Measurements from ENCODE around the gene MUCL3.
A peak's percentile ranks its signal among the peaks of the same experiment; 100 is the strongest.
"Not testable (repeated sequence)": the region's sequence is repeated elsewhere in the genome, so short reads cannot be mapped to it uniquely, and the experiment has no call there.

The MUCL3 gene

DNA sequence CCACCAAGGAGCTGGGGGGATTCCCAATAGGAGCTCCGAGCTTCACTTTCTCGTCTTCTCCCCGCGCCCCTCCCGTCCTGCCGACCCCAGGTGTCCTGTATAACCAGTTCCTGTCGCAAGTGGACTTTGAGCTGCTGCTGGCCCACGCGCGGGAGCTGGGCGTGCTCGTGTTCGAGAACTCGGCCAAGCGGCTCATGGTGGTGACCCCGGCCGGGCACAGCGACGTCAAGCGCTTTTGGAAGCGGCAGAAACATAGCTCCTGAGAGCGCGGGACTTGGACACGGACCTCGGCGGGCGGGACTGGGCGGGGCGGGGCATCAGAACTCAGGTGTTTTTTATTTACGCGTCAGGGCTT is 27.1 kb upstream of the MUCL3 start:
- DNase-seq (ENCODE audit: low read depth in 2 of 2) = no peak

DNA sequence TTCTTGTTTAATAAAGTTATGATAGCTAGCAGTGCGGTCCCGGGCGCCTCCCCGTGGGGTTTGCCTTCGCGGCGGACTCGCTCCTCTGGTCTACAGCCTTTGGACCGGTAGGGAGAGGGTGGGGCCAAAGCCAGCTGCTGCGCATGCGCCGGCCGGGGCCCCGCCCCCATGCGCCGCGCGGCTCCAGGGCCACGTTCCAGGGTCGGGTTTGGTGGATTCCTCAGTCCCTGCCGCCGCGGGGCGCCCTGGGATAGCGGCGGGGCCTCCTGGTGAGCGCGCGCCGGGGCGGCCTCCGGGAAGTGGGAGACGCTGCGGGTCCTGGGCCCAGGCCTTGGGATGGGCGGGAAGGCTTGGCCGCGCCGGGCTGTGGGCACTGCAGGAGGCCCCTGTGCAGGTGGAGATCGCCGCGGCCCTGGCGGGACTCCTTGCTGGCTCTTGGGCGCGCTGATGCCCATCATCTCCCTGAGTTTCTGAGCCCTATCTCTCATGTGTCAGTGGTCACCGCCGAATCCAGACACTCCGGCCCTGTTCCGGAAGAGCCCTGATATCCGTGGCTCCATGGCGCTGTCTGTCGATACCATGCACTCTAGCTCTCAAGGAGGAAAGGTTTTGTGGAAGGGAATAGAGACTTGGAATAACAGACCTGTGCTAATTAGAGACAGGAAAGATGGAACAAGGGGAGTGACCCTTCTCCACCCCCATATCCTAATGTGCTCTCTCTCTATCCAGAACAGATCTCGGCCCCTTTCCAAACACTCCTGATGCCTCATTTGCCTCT is 26.5 kb upstream of the MUCL3 start, which contains the start of gene VARS2:
TSS of gene VARS2 (plus strand) at position 163 of the 778 bp plus-strand sequence. CDS start at position 762, 599 bp downstream.
- DNase-seq (ENCODE audit: low read depth in 2 of 2) = peak; percentile 75 to 76

DNA sequence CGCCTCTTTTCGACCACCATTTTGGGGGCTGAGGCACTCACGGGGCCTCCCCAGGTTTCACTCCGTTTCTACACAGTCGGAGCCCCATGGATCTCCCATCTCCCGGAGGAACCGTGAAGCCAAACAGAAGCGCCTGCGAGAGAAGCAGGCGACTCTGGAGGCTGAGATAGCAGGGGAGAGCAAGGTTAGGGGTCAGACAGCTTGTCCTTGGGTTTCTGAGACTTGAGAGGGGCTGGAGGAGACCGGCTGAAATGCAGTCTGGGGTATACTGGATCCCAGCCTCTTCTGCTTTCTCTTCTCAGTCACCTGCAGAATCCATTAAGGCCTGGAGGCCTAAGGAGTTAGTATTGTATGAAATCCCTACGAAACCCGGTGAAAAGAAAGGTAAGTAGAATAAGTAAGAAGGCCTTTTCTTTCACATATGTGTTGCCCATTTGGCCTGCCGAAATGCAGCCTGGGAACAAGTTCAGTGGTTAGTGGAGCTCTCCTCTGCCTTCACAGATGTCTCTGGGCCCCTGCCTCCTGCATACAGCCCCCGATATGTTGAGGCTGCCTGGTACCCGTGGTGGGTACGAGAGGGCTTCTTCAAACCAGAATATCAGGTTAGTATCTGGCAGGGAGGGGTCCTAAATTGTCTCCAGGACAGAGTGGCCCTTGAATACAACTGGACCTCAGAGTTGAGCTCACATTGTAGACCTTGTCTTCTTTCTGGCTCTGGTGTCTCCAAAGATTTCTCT is 25.8 kb upstream of the MUCL3 start:
- DNase-seq (ENCODE audit: low read depth in 2 of 2) = no peak

DNA sequence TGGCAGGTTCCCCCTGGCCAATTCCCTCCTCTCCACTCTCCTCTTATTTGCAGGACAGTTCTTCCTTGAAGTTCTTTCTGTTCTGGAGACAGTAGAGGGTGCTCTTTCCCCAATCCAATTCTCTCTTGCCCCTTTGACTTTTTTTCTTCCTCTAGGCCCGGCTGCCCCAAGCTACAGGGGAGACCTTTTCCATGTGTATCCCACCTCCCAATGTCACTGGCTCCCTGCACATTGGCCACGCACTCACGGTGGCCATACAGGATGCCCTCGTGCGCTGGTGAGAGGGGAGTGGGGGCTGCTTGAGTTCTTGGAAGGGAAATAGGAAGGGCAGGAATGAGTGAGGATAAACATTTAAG is 25.2 kb upstream of the MUCL3 start:
- DNase-seq (ENCODE audit: low read depth in 2 of 2) = no peak

DNA sequence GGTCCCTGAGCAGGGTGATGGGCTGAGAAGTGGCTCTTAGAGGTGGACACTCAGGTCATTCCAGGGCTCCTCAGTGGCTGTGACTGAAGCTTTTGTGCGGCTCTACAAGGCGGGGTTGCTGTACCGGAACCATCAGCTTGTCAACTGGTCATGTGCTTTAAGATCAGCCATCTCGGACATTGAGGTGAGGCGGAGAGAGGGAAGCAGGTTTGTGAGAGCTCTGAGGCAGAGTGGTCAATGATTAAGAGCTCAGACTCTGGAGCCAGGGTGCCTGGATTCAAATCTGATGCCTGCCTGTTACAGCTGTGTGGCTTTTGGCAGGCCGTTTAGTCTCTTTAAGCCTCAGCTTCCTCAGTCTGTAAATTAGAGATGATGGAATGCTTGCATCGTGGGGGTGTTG is 23.7 kb upstream of the MUCL3 start:
- no peak for DNase-seq (ENCODE audit: low read depth in 2 of 2)

DNA sequence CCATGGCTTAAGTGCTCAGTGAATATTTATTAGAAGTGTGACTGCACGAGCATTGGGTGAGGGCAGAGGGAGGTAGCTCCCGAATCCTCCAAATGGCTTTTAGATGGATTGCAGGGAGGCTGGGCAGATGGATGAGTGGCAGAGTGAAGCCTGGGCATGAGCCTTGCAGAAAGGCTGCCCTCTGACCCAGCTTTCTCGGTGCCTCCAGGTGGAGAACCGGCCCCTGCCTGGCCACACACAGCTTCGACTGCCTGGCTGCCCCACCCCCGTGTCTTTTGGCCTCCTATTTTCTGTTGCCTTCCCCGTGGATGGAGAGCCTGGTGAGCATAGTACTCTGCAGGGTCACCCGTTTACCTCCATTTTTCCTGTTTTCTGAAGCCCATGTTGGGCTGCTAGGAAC is 23.3 kb upstream of the MUCL3 start:
- no peak for DNase-seq (ENCODE audit: low read depth in 2 of 2)

DNA sequence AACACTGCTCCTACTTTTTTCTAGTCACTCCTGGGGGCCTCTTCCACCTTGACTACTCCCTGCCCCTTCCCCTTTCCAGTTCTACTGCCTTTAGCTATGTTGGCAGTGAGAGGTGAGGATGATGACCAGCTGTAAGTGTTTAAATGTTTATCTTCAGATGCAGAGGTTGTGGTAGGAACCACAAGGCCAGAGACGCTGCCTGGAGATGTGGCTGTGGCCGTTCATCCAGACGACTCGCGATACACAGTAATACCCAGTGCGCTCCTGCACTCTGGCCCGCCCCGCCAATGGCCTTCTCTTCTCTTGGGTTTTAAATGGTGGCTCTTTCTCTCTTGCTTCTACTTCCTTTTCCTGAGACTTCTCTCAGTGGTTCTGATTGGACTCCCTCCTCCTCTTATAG is 22.1 kb upstream of the MUCL3 start:
- no peak for DNase-seq (ENCODE audit: low read depth in 2 of 2)

DNA sequence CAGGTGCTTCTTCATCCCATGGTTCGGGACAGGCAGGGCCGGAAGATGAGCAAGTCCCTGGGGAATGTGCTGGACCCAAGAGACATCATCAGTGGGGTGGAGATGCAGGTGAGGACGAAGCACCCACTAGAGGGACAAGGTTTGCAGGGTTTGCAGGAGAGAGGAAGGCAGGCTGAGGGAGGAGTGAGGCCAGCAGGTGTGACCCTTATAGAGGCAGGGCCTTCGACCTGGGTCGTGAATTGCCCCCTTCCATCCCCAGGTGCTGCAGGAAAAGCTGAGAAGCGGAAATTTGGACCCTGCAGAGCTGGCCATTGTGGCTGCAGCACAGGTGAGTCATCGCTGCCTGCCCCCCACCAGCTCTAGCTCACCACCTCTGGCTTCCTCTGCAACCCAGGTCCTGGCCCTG is 18.3 kb upstream of the MUCL3 start:
- DNase-seq (ENCODE audit: low read depth in 2 of 2) = no peak

DNA sequence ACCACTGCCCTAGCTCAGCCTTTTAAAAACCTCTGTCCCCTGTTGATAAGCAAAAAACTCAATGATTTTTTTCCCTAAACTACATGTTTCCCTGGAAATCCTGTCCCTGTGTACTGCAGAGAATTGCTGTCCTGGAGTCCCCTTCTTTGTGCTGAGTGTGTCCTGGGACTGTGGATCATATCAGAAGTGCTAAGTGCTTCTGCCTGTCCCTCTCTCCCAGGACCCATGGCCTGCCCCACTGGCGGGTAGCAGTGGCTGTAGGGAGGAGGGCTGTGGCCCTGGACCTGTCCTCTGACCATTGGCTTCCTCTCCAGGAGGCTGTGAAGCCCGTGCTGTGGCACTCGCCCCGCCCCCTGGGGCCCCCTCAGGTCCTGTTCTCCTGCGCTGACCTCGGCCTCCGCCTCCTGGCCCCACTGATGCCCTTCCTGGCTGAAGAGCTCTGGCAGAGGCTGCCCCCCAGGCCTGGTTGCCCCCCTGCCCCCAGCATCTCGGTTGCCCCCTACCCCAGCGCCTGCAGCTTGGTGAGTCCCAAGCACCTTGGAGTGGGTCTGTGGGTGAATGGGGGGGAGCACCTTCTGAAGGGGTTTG is 16.6 kb upstream of the MUCL3 start:
- not testable (repeated sequence) for DNase-seq (ENCODE audit: low read depth in 2 of 2)

DNA sequence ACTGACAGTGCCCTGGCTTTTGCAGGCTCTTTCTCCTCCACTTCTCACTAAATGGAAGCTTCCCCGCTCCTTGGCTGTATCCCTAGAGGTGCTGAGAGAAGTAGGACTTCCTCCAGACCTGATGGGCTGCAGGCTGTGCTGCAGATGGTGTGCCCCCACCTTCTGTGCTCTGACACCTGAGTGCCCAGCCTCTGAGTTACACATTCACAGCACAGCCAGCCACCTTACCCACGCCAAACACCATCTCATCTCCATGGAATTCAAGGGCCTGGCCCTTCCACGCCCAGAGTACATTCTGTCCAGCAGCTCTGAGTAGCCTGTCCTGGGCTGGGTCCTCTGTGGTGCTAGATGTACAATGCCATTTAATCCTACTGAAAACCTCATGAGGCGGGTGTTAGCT is 14.1 kb upstream of the MUCL3 start:
- DNase-seq (ENCODE audit: low read depth in 2 of 2) = no peak

DNA sequence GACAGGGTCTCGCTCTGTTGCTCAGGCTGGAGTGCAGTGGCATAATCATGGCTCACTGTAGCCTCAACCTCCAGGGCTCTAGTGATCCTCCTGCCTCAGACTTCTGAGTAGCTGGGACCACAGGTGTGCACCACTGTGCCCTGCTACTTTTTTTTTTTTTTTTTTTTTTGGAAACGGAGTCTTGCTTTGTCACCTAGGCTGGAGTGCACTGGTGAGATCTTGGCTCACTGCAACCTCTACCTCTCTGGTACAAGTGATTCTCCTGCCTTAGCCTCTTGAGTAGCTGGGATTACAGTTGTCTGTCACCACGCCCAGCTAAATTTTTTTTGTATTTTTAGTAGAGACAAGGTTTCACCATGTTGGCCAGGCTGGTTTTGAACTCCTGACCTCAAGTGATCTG is 13.7 kb upstream of the MUCL3 start:
- not testable (repeated sequence) for DNase-seq (ENCODE audit: low read depth in 2 of 2)

DNA sequence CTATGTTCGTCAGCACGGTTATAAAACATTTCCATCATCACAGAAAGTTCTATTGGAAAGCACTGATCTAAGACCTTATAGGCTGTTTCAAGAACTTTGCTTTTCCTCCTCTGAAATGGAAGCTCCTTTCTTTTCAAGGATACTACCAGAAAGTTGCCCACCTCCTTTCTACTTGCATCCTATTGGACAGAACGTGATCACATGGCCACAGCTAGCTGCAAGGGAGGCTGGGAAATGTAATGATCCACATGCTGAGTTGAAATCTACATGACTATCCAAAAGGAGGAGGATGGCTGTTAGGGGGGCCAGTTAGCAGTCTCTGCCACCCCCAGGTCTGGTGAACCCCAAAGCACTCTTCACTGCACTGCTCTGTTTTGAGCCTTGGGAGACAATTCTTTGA is 12.1 kb upstream of the MUCL3 start:
- DNase-seq (ENCODE audit: low read depth in 2 of 2) = no peak

DNA sequence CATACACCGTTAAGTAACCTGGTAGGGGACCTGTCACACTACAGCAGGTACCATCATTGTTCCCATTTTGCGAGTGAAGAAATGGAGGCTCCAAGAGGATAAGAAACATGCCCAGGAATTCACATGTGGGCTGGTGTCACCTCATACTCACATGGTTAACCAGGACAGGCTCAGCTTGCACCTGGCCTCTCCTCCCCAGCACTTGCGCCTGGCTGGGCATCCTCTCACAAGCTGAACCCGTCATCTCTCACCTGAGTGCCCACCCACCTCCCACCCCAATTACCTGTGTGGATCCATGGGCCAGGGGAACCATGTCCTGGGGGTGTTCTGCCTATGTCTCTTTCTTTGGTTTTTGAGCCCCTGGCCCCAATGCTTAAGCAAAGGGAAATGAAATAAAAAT is 10.3 kb upstream of the MUCL3 start:
- no peak for DNase-seq (ENCODE audit: low read depth in 2 of 2)

DNA sequence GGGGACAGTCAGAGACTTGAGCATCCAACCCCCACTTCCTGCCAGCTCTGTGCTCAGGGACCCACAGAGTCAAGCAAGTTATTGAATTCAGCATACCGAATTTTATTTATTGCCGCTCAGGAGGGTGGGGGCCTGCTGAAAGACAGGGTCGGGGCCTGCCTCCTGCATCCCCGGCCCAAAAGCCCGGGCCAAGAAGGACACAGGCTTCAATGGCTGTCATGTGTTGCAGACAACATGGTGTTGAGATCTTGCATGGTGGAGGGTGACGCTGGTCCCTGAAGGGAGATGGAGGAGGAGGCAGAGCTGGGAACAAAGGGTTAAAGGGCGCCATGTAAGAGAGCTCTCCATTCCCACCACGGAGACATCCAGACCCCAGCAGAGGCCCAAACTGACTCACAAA is 9.5 kb upstream of the MUCL3 start:
- DNase-seq (ENCODE audit: low read depth in 2 of 2) = no peak

DNA sequence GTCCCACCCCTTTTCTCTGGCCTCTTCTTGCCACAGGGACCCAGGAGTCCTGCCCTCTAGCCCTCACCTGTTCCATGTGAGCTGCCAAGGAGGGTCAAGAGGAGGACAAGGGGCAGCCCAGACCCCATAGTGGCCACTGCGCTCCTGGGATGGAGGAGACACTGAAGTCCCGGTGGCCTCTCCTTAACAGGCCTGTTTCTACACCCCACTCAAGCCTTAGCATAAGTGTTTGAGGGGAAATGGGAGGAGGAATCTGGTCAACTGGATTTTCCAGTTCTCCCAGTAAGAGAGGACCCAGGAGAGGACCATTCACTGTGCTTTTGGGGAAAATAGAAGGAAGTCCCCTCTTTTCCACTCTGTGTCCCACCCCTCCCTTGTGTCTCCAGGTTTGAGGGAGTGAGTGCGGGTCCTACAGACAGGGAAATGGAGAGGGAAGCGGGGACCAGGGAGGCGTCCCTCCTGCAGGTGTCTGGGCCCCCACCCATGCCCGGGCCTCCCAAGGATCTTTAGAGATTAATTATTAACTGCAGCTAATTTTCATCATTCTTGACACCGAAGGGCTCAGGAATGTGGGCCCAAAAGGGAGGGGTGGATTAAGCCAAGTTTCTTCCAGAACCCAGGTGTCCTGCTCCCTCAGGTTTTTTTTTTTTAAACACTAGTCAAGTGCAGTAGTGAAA is 8.7 kb upstream of the MUCL3 start, which contains the start of gene SFTA2:
TSS of gene SFTA2 (minus strand) at position 202 of the 677 bp plus-strand sequence. CDS start at position 128, 74 bp downstream.
- DNase-seq (ENCODE audit: low read depth in 2 of 2) = no peak

DNA sequence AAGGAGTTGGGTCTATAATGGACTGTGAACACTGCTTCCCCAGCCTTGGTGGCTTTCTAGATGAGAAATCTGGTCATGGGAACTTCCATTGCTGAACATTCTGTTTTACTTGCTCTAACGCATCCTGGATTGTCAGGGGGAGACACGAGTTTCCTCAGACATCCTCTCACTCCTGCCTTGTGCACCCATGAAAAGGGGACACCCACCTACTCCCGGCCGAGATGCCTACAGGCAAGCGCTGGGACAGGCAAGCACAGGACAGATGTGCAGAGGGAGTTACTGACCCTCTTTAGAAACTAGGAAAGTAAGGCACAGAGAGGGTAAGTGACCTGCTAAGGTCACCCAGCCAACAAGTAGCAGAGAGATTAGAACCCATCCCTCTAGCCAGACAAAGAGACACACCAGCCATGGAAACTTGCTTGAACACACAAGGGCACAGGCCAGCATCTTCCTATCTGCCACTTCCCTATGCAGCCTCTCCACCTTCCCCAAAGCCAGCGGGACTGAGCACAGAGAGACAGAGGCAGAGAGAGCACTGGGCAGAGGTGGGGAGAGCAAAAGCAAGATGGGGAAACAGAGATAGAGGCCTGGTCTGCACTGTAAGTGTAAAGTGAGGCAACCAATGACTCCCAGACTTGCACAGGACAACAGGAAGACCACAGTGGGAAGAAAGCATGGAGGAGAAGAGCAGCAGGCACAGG is 8.0 kb upstream of the MUCL3 start:
- DNase-seq (ENCODE audit: low read depth in 2 of 2) = no peak

DNA sequence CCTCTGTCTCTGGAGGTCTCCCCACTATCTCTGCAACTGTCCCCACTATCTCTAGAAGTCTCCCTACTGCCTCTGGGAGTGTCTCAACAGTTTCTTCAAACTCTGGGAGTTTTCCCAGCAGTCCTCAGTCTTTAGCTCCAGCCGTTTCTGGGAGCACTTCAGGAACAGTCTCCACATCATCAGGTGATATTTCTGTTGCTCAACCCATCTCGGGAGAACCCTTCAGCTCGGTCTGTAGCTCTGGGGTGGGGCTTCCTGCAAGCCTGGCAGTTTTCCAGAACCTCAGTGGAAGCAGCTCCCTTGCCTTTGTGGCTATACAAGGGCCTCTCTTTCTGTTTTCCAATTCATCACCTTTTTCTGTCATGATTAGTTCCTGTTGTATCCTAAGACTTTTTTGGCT is 5.8 kb upstream of the MUCL3 start:
- no peak for DNase-seq (ENCODE audit: low read depth in 2 of 2)

DNA sequence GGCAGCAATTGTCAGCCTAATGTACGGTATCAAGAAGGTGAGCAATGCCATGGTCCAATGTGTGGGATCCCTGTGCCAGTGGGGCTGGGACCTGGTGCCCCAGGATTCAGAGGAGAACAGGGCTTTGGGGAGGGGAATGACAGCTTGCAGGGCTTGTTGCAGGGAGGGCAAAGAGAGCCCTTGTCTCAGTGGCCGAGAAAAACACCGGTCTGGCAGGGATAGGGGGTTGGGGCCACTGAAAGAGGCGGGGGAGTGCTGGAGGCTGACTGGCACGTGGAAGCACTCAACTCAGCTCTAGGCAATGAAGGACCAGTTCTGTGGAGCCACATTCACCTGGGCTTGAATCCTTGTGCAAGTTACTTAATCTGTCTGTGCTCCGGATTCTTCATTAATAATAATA is 3.5 kb upstream of the MUCL3 start:
- DNase-seq (ENCODE audit: low read depth in 2 of 2) = no peak

DNA sequence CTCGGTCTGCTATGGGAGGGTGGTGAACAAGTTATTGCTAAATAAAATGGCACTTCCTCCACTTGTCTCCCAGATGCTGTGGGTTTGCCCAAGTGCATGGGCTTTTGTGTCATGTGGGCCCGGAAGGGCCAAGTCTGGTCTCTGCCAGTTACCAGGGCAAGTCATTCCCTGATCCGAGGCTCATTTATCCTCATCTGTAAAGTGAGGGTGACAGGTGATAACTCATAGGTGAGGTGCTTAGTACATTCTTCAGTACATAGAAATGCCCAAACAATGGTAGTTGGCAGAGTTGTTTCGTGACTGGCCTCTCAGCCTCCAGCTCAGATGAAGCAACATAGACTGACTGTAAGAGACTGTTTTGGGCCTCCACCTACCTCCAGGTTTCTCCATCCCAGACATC is 2.0 kb upstream of the MUCL3 start:
- no peak for DNase-seq (ENCODE audit: low read depth in 2 of 2)

DNA sequence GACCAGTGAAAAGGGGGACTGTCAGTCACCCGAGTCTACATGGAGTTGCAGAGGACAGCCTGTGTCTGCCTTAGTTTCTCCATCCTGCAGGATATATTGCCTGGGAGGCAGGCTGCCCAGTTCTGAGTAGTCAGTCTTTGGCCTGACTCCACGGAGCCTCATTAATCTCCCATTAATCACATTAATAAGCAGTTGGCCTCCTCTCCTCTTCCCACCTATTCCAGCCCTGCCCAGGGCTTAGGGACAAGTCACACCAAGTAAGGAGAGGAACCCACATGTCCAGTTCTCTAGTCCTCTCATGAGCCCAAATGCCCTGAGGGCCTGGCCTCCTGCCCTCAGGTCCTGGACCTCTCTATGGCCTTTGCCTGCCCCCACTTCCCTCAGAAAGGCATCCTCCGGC is 1.3 kb upstream of the MUCL3 start:
- DNase-seq (ENCODE audit: low read depth in 2 of 2) = no peak

DNA sequence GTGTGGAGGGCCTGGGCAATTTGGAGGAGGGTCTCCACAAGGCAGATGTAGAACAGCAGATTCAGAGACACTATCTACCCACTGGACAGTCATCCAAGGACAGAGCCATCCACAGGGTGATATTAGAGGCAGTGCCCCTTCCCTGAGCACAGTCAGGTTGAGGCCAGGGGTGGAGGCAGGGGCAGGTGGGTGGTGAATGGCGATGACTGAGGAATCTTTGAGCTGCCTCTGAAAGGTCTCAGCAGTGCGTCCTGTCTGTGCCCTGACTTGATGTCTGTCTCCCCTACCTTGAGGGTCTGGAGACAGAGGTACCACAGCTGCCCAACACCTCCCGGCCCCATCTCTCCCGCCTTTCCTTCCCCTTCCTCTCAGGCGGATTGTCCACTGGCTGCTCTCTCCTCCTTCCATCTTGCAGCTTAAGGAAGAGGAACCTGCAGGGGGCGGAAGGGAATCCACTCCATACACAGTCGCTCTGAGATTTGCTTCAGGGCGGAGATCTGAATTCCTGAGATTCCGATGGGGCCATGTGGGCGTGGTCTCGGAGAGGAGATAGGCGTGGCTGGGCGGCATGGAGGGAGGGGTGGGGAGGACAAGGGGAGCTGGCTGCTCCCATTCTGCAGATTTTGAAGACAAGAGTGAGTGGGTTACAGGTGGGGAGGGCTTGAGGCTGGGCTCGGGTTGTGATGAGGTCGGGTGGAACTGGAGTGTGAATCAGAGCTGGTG is 1.7 kb downstream of the MUCL3 start:
- no peak for DNase-seq (ENCODE audit: low read depth in 2 of 2)
